ENCODE results near the gene TMPRSS7.

Gene TMPRSS7

DNA sequence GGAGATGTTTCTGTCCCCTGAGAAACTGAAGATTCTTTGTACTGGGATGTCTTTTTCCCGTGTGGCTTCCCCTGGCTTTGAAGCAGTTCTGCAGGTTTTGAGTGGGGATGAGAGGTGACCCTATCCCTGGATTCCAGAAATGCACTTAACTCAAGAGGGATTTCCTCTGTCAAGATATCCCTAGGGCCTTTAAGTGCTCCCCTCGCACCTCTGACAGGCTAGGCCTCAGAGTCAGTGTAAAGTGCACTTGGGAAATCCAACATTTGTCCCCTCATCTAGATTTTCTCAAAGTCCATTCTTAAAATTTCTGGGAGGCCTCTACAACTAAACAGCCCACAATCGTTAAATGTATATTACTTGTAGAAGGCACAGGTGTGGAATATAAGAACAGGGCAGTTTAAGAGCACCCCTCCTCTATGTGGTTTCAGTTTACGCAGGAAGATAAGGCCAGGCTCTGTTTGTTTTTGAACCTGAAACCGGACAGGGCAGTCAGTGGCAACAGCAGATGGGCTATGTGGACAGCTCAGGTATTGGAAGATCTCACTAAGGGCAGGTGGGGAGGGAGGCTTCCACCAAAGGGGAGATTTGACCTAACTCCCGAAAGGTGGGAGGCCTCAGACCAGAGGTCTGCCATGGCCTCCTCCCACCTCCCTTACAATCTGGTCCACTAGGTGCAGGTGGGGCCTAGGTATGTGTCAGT lies 56.5 kb downstream of the TMPRSS7 start:
- no peak for DNase-seq (ENCODE audit: extremely low spot score, insufficient read length, low read depth)
- FAIRE-seq, result no peak

DNA sequence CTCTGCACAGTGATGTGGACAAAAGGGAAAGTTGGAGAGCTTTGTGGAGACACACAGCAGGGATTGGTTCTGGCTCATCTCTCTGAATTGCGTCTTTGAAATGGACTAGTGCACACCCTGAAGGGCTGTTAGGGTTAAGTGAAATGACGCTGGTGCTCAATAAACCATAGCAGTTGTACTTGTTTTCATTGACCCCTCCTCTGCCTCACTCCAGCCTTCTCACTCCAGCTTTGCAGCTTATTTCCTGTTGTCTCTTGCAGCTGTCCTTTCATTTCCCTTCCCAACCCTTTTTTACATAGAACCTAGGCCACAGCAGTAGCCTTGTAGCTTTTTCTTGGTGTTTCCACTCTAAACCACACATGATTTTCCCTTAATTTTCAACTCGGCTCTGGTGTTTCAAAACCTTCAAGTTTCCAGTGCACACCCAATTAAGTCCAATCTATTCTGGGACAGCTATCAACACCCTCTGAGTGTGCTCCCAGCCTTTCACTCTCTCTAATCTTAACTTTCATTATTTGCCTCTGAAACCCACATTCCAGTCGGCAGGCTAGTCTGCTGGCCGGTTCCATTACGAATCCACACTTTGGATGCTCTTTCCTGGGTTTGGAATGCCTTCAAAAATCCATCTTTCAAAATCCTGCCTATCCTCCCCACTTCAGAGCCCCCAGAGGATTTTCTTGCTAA lies 58.1 kb downstream of the TMPRSS7 start:
- DNase-seq (ENCODE audit: extremely low spot score, insufficient read length, low read depth) (no peak), FAIRE-seq (peak; percentile 69)

DNA sequence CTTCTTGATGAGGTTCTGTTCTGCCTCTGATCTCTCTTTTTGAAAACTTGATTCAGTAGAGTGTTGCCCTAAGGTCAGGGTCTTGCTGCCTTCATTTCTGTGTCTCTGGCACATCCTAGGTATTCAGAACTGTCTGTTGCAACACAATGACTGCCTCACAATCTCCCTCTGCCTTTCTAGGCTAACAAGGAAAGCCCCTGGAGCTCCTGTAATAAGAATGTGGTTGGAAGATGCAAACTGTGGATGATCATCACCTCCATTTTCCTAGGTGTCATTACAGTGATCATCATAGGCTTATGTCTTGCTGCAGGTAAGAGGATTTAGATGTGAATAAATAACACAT lies 58.6 kb downstream of the TMPRSS7 start:
- FAIRE-seq, result no peak
- no peak for DNase-seq (ENCODE audit: extremely low spot score, insufficient read length, low read depth)

DNA sequence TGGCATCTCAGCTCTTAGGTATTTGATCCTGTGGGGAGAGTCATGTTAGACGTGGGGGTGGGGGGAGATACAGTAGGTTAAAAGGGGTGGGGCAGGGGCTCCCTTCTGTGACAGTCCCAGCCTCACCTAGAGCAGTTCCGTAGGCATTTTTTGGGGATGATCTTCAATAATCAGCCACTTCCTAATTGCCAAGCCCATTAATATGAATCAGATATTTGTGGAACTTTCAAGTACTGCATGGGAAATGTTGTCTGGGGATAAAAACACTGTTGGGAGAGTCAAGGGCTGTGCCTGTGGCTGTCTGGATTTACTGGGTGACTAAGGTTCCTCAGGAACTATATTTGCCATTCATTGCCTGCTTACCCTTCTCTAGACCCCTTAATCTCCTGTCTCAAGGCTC lies 61.2 kb downstream of the TMPRSS7 start:
- FAIRE-seq (no peak), DNase-seq (ENCODE audit: extremely low spot score, insufficient read length, low read depth) (no peak)

- FAIRE-seq (no peak), DNase-seq (ENCODE audit: extremely low spot score, insufficient read length, low read depth) (no peak)
These were observed 61.6 kb downstream of the TMPRSS7 start for GRCh38 chr3:112096176-112096575.

GRCh38 chr3:112097378-112097777 lies 62.8 kb downstream of the TMPRSS7 start:
- no peak for DNase-seq (ENCODE audit: extremely low spot score, insufficient read length, low read depth)
- FAIRE-seq, result no peak

- no peak for FAIRE-seq
These were observed 67.4 kb downstream of the TMPRSS7 start for GRCh38 chr3:112101916-112102315.

GRCh38 chr3:112104774-112105173 lies 70.2 kb downstream of the TMPRSS7 start:
- FAIRE-seq (no peak), DNase-seq (ENCODE audit: extremely low spot score, insufficient read length, low read depth) (no peak)

More at GRCh38 chr3:112101916-112102315, 67.4 kb downstream of the TMPRSS7 start:
- DNase-seq (ENCODE audit: extremely low spot score, insufficient read length, low read depth), result no peak

DNA sequence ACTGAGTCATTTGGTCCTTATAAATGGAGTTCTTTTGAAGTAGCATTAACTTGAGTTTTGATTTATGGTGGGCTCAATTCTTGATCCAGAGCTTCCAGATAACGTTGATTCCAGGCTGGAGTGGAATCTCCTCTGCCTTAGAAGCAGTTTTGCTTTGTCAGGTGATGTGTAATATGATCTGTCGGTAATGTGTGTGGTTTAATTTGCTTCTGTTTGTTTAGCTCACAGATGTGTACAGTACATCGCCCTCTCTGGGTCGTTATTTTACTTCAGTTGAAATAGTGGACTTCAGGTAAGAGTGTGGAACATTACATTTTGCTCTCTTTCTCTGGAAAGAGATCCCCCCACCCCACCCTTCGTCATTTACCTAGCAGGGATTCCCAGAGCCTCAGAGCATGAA lies 74.8 kb downstream of the TMPRSS7 start:
- DNase-seq (ENCODE audit: extremely low spot score, insufficient read length, low read depth), result no peak
- no peak for FAIRE-seq

GRCh38 chr3:112111785-112112402 lies 77.4 kb downstream of the TMPRSS7 start:
- FAIRE-seq (peak; percentile 98), DNase-seq (ENCODE audit: extremely low spot score, insufficient read length, low read depth) (peak; percentile 38)

DNA sequence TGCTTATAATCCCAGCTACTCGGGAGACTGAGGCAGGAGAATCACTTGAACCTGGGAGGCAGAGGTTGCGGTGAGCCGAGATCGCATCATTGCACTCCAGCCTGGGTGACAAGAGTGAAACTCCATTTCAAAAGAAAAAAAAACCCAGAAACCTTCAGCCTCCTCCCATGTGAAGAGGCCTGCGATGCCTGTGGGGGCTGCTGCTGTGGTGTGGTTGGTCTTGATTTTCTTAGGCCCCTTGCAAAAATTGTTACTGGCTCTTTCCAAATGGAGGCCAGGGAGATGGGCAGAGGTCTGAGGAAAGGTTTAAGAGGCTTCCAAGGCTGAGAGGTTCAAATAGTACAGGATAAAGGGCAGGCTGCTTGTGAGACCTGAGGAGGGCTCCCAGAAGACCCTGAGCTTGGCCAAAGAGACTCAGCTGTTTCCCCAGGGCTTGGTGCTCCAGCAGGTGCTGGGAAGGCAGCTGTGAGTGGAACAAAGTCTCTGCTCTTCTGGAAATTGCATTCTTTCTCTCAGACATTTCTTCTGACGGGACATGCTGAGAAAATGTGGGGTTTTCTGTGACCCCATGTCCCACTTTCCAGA lies 80.1 kb downstream of the TMPRSS7 start:
- FAIRE-seq (peak; percentile 56), DNase-seq (ENCODE audit: extremely low spot score, insufficient read length, low read depth) (no peak)

DNA sequence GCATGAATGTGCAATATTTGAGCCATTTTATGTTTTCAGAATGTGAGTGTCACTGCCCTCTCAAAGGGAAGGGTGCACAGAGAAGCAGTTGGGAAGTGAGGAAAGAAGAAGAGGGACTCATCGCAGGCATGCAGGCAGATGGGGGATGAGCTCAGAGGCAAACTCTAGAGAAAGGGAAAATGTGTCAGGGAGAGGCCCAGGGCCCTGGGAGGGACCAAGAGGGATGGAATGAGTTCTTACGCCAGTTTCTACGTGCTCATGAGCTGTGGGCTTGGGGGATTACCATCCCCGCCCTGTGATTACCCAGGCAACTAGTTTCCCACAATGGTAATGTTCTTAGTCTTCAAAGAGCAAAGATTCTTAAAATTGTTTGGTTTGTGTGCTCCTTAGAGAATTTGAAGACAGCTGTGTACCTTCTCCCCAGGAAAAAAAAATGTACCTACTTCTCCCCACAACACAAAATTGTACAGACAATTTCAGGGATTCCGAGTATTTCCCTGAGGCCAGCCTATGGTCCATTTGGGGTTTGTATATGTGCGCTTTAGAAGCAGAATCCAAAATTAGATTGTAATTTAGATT lies 80.7 kb downstream of the TMPRSS7 start:
- no peak for DNase-seq (ENCODE audit: extremely low spot score, insufficient read length, low read depth)
- FAIRE-seq, result peak; percentile 93

DNA sequence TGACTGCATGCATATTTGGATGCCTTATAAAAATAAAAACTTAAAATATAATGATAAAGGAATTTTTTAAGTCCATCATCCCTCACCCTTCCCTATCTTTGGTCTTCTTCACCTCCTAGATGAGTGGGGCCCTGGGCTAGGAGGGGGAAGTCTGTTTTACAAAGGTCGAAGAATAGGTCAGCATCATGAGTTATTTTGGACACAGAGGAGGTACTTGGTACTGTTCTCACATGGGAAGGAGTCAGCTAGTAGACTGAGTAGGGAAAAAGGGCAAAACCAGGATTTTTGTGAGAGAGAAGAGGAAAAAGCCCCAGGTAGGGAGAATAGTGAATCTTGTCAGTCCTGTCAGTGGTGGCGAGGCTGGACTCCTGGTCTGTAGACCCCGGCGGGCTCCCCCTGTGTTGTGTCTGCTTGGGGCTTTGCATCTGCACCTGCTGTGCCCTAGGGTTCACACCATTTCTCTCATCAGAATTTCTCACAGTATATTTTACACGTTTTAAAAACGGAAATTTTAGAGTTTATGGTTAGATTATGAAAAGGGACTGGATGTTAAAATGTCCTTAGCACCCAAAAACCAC lies 81.4 kb downstream of the TMPRSS7 start:
- DNase-seq (ENCODE audit: extremely low spot score, insufficient read length, low read depth), result no peak
- peak; percentile 42 for FAIRE-seq

DNA sequence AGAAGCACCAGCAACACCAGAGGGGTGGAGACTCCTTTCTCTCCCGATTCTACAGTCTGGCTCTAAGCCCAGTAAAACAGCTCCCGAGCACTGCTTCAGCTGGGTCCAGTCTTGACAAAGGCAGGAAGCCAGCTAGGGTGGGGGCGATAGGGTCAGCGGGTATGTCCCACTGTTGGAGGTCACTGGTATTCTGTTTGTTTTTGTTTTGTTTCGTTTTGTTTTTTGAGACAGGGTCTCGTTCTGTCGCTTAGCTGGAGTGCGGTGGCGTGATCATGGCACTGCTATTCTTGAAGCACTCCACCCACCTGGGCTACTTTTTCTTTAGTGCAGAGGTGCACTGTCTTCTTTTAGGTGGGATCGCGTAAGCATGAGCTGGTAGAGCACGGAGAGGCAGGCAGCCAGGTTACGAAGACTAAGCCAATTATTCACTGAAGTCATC lies 82.2 kb downstream of the TMPRSS7 start:
- no peak for DNase-seq (ENCODE audit: extremely low spot score, insufficient read length, low read depth)
- peak; percentile 56 for FAIRE-seq

GRCh38 chr3:112117415-112117814 lies 82.9 kb downstream of the TMPRSS7 start:
- no peak for FAIRE-seq

GRCh38 chr3:112117841-112118571 lies 83.5 kb downstream of the TMPRSS7 start:
- DNase-seq (ENCODE audit: extremely low spot score, insufficient read length, low read depth) (no peak), FAIRE-seq (peak; percentile 67)

More at GRCh38 chr3:112117415-112117814, 82.9 kb downstream of the TMPRSS7 start:
- no peak for DNase-seq (ENCODE audit: extremely low spot score, insufficient read length, low read depth)

DNA sequence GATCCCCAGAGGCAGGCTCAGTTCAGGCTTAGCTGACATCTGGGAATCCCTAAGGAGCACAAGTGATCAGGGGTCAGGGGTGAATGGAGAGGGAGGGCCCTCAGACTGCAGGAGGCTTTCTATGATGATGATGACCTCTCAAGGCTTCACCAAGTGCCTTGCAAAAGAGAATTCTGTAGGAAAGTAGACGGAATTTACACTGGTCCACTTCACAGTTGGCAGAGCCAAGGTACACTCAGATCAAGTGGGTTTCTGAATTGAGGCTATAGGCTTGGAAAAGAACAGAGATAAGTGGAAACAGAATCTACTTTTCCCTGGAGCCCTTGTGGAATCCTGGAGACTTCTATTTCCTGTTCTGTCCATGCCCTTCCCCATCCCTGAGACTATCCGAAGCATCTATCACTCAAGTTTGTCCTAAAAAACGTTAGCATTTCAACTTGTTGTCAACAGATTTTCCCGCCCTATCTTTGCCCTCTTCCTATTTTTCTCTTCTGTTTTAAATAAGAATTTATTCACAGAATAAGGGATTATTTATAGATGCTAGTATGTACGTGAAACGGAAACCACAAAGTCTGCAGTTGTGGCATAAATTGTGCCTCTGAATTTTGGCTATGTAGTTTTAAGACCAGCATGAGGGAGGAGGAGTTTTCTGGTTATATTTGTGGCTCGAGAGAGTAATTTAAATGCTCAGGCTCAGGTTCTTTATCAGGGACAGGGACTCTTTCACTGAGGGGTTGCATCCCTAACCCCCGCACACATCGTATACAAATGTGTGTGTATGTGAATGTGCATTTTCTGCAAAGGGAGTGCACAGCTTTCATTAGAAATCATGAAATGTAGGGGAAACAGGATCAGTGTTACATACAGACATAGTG lies 85.7 kb downstream of the TMPRSS7 start:
- no peak for DNase-seq (ENCODE audit: extremely low spot score, insufficient read length, low read depth)
- FAIRE-seq, result peak; percentile 88

All from GM18507 (cell line).